HG03045 (cell line): ENCODE measurements around the gene IRAK1BP1.
"Not testable (repeated sequence)": the region's sequence is repeated elsewhere in the genome, so short reads cannot be mapped to it uniquely, and the experiment has no call there.

Experiments
- ATAC-seq: cut with Tn5 transposase; IDR thresholded peaks from one replicate; pipeline ENCODE4 v1.9.1; 2021; ENCODE audit warnings: mild to moderate bottlenecking, moderate library complexity; ENCODE audit not compliant: unreplicated experiment

The IRAK1BP1 gene

GRCh38 chr6:78883651-78884050 is 16.3 kb downstream of the IRAK1BP1 start:
- ATAC-seq, result no peak

GRCh38 chr6:78889901-78890300 is 22.6 kb downstream of the IRAK1BP1 start:
- not testable (repeated sequence) for ATAC-seq

- no peak for ATAC-seq
Observed at GRCh38 chr6:78896227-78896626, 28.9 kb downstream of the IRAK1BP1 start.

- ATAC-seq, result no peak
Observed at GRCh38 chr6:78908621-78909020, 41.3 kb downstream of the IRAK1BP1 start.

GRCh38 chr6:78909391-78909790 is 42.0 kb downstream of the IRAK1BP1 start:
- no peak for ATAC-seq

- no peak for ATAC-seq
Observed at GRCh38 chr6:78910010-78910409, 42.7 kb downstream of the IRAK1BP1 start.

GRCh38 chr6:78910591-78911171 is 43.3 kb downstream of the IRAK1BP1 start:
- peak; percentile 66 for ATAC-seq

- ATAC-seq, result no peak
Observed at GRCh38 chr6:78911218-78911940, 44.0 kb downstream of the IRAK1BP1 start.

- no peak for ATAC-seq
Observed at GRCh38 chr6:78916411-78916810, 49.1 kb downstream of the IRAK1BP1 start.

GRCh38 chr6:78917788-78918187 is 50.4 kb downstream of the IRAK1BP1 start:
- ATAC-seq, result no peak

GRCh38 chr6:78921168-78921567 is 53.8 kb downstream of the IRAK1BP1 start:
- not testable (repeated sequence) for ATAC-seq

GRCh38 chr6:78925317-78925716 is 58.0 kb downstream of the IRAK1BP1 start:
- no peak for ATAC-seq

- no peak for ATAC-seq
Observed at GRCh38 chr6:78935553-78935952, 68.2 kb downstream of the IRAK1BP1 start.

GRCh38 chr6:78936515-78936914 is 69.2 kb downstream of the IRAK1BP1 start:
- no peak for ATAC-seq

GRCh38 chr6:78942446-78942845 is 75.1 kb downstream of the IRAK1BP1 start:
- no peak for ATAC-seq

GRCh38 chr6:78947529-78947928 is 80.2 kb downstream of the IRAK1BP1 start:
- ATAC-seq, result no peak

- no peak for ATAC-seq
Observed at GRCh38 chr6:78947962-78948361, 80.6 kb downstream of the IRAK1BP1 start.

GRCh38 chr6:78948785-78949184 is 81.4 kb downstream of the IRAK1BP1 start:
- no peak for ATAC-seq

- no peak for ATAC-seq
Observed at GRCh38 chr6:78952362-78952761, 85.0 kb downstream of the IRAK1BP1 start.
